Uterus (tissue), 2 donors: ENCODE results near the gene MPHOSPH6.

Source experiments
- POLR2A ChIP-seq, 2 donors: fragments of 450-650 bp; IDR thresholded peaks; one replicate each; pipeline ENCODE4 v1.6.1; 2016; ENCODE audit warnings: antibody characterized with exemption in 2 of 2, mild to moderate bottlenecking in 1 of 2, moderate library complexity in 1 of 2
- TF ChIP-seq, protein P1 (sequence below), 4 experiments: fragments of 200-600 bp in 2 of 4; fragments of 450-650 bp in 2 of 4; sonication (generic) in 2 of 4; IDR thresholded peaks; one replicate each; pipeline ENCODE4 v1.5.1; 2016 to 2019; ENCODE audit warnings: antibody characterized with exemption in 4 of 4, mild to moderate bottlenecking in 2 of 4, moderate library complexity in 1 of 4

GRCh38 chr16:82175627-82176026, 5.6 kb upstream of the MPHOSPH6 start:
- TF ChIP-seq, protein P1, sequence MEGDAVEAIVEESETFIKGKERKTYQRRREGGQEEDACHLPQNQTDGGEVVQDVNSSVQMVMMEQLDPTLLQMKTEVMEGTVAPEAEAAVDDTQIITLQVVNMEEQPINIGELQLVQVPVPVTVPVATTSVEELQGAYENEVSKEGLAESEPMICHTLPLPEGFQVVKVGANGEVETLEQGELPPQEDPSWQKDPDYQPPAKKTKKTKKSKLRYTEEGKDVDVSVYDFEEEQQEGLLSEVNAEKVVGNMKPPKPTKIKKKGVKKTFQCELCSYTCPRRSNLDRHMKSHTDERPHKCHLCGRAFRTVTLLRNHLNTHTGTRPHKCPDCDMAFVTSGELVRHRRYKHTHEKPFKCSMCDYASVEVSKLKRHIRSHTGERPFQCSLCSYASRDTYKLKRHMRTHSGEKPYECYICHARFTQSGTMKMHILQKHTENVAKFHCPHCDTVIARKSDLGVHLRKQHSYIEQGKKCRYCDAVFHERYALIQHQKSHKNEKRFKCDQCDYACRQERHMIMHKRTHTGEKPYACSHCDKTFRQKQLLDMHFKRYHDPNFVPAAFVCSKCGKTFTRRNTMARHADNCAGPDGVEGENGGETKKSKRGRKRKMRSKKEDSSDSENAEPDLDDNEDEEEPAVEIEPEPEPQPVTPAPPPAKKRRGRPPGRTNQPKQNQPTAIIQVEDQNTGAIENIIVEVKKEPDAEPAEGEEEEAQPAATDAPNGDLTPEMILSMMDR (IDR thresholded peaks at IDR 0.05) = no peak
- no peak for TF ChIP-seq POLR2A (IDR thresholded peaks at IDR 0.05)
